HG02885 (cell line): ENCODE measurements around the gene MYH9.

Experiments
- ATAC-seq: cut with Tn5 transposase; IDR thresholded peaks from one replicate; pipeline ENCODE4 v1.9.1; 2021; ENCODE audit warnings: mild to moderate bottlenecking; ENCODE audit not compliant: unreplicated experiment, poor library complexity

The MYH9 gene

GRCh38 chr22:36320553-36320952 is 67.2 kb downstream of the MYH9 start:
- no peak for ATAC-seq

GRCh38 chr22:36319595-36320497 is 67.9 kb downstream of the MYH9 start:
- no peak for ATAC-seq

GRCh38 chr22:36318442-36318841 is 69.3 kb downstream of the MYH9 start:
- no peak for ATAC-seq

GRCh38 chr22:36317658-36318271 is 70.0 kb downstream of the MYH9 start:
- no peak for ATAC-seq

- no peak for ATAC-seq
Observed at GRCh38 chr22:36316419-36316818, 71.3 kb downstream of the MYH9 start.

GRCh38 chr22:36315325-36315724 is 72.4 kb downstream of the MYH9 start:
- no peak for ATAC-seq

GRCh38 chr22:36311386-36312085 is 76.2 kb downstream of the MYH9 start:
- ATAC-seq, result no peak

GRCh38 chr22:36308880-36309279 is 78.9 kb downstream of the MYH9 start:
- ATAC-seq, result no peak

GRCh38 chr22:36306227-36306626 is 81.5 kb downstream of the MYH9 start:
- ATAC-seq, result no peak

GRCh38 chr22:36305813-36306212 is 82.0 kb downstream of the MYH9 start:
- ATAC-seq, result no peak

- ATAC-seq, result no peak
Observed at GRCh38 chr22:36304429-36304828, 83.3 kb downstream of the MYH9 start.

GRCh38 chr22:36303874-36304273 is 83.9 kb downstream of the MYH9 start:
- ATAC-seq, result no peak

GRCh38 chr22:36303115-36303467 is 84.7 kb downstream of the MYH9 start:
- no peak for ATAC-seq

GRCh38 chr22:36302439-36303114 is 85.2 kb downstream of the MYH9 start:
- ATAC-seq, result no peak

- ATAC-seq, result no peak
Observed at GRCh38 chr22:36301851-36302250, 85.9 kb downstream of the MYH9 start.

GRCh38 chr22:36301384-36301828 is 86.4 kb downstream of the MYH9 start:
- ATAC-seq, result no peak

GRCh38 chr22:36300396-36301212 is 87.2 kb downstream of the MYH9 start:
- no peak for ATAC-seq

GRCh38 chr22:36299911-36300310 is 87.9 kb downstream of the MYH9 start:
- no peak for ATAC-seq

GRCh38 chr22:36299295-36299694 is 88.5 kb downstream of the MYH9 start:
- ATAC-seq, result no peak

GRCh38 chr22:36298601-36299000 is 89.2 kb downstream of the MYH9 start:
- no peak for ATAC-seq
